H54 (cell line): Measurements from ENCODE around the gene KCNK1.
"Not testable (repeated sequence)": the region's sequence is repeated elsewhere in the genome, so short reads cannot be mapped to it uniquely, and the experiment has no call there.

ENCODE experiments used
- DNase-seq: peaks from one replicate; pipeline ENCODE4 v3.0.0; 2011; ENCODE audit warnings: low spot score, mixed read lengths; ENCODE audit not compliant: insufficient read length
- FAIRE-seq: peaks from 3 replicates; lab custom pipeline; 2011; peaks lifted over from hg19 to GRCh38; lab: Jason Lieb, UNC
- POLR2A ChIP-seq: IDR thresholded peaks from 2 replicates; pipeline ENCODE4 v1.6.1; 2011; ENCODE audit warnings: low read depth, mild to moderate bottlenecking, low read length

KCNK1 gene

DNA sequence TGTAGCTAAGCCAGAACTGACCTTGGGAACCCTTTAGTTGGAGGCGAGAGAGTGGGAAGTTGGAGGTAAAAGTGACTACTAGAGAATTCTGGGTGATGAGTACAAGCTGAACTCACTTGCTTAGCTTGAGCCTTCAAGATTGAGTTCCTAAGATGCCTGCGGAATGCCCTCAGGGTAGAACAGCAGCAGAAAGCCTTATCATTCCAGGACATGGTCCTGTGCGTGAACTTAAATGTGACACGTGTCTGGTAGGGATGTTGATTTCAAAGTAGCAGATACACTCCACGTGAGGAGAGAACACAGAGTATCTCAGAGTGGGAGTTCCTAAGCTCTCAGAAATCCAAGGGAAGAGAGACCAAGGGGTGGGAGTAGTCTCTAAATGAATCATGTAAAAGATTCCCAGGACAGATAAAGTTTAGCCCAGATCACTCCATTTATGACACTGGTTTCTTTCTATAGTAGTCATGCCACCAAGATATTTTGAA is 60.1 kb downstream of the KCNK1 start:
- no peak for TF ChIP-seq POLR2A
- FAIRE-seq, result no peak
- DNase-seq, result no peak

DNA sequence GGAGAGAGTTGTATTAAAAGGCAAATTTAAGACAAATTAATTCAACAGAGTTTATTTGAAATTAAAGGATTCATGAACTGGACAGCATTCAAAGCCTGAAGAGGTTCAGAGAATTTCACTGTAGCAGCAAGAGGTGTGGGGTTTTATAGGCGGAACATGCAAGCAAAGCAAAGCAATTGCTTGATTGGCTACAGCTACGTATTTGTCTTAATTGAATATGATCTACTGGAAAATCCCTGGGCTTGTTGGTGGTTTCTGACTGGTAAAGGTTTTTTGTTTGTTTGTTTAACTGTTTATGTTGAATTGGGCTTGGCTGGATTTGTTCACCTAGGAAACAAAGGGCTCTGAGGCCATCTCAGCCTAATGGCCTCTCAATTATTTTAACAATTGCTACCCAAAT is 61.5 kb downstream of the KCNK1 start:
- no peak for DNase-seq
- FAIRE-seq, result no peak
- no peak for TF ChIP-seq POLR2A

DNA sequence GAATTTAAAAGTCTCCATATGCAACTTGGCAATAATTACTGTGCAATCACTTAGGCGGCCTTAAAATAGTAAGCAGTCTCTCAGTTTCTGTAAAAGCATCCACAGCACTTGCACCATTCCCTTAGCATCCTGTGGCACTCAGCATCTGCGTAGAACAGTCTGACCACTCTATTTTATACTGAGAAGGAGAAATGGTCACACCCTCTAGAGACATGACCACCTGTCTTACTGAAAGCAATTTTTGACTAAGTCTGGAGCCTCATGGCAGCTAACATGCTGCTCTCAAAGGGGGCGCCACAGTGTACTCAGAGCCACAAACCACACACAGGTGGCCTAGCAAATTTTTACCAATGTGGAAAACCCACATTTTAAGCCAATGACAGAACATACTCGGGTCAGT is 62.0 kb downstream of the KCNK1 start:
- FAIRE-seq, result no peak
- TF ChIP-seq POLR2A, result no peak
- no peak for DNase-seq

DNA sequence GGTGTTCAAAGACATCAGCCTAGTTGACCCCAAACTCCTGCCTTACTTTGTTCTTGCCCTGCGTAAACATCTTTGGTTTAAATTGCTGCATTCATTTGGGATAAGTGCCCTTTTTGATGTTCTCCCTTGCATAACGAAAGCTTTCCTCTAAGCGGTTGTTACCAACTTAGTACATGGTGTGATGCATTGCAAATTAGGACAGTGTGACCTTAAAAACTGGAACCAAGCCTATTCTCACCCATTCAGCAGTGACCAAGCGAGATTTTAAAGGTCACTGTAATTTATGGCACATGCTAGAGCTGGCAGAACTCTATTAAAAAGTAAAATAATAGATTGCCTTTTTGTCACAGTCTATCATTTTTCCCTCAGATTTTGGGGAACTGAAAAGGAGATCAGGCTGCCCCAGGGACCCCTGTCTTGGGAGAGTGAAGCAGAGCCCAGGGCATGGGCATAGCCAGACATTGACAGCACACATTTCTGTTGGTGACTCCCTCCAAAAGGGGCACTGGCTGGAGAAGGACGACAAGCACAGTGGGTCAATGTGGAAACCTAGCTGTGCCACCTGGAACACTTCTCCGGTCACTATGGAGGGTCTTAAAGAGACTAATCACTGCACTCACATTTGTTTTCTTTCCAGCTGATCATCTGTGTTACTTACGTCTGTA is 63.9 kb downstream of the KCNK1 start:
- no peak for TF ChIP-seq POLR2A
- DNase-seq (no peak), FAIRE-seq (no peak)

DNA sequence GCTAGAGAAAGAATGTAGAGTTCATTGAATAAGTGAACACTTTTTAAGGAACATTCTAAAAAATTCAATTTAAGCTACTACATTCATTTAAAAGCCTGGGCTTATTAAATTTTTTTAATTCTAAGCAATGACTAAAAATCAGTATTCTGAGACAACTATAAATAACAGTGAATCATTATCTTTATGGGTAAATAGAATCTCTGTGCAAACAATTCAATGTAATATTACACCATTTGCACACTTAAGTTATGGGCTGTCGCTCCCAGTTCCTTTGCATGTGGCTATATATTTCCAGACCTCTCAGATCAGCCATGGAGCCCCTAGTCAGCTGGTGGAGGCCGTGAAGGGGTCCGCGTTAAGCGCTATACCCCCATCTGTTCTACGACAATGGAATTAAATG is 65.1 kb downstream of the KCNK1 start:
- DNase-seq, result no peak
- FAIRE-seq, result no peak
- no peak for TF ChIP-seq POLR2A

DNA sequence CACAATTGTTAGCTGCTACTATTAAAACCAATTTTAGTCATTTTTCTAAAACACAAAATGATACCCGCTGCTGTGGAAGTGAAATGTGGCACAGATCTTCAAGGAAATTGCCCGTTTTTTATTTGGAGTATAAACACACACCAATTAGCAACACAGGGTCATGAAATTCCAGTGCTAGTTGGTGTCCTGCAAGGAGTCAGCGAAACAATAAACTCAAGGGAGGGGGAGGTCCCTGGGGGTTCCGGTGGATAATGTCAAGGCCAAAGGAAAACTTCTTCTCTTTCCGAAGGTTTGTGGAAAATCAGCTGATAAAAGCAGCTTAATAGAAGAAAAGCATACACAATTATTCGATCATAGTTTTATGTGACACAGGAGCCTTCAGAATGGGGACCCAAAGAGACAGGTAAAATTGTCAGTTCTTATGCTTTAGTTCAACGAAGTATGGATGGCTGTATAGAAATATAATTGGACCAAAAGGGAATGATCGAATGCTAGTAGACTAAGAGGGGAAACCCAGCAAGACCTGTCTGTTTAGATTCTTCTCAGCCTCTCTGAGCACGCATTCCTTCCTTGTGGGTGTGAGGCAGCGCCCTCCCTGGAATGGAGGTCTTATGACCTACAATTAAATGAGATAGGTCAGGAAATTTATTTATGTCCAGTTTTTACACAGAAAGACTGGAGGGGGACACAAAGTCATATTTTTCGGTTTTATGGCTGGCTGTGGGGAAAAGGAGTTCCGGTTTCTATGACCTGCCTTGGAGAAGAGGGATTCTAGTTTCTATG is 65.9 kb downstream of the KCNK1 start:
- DNase-seq (no peak), FAIRE-seq (no peak)
- no peak for TF ChIP-seq POLR2A

DNA sequence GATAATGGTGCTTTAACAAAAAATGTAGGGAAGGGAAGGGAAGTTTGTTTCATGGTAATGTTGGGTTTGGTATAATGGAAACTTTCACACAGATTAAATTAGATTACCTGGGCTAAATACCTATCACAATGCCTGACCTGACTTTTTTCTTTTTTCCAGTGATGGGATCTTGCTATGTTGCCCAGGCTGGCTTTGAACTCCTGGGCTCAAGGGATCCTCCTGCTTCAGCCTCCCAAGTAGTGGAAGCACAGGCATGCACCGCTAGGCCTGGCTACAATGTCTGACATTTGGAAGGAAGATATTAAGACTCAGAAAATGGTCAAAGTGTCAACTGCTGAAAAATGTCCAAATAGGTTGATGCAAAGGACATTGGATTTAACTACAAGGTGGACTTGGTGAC is 67.4 kb downstream of the KCNK1 start:
- TF ChIP-seq POLR2A, result no peak
- FAIRE-seq, result no peak

DNA sequence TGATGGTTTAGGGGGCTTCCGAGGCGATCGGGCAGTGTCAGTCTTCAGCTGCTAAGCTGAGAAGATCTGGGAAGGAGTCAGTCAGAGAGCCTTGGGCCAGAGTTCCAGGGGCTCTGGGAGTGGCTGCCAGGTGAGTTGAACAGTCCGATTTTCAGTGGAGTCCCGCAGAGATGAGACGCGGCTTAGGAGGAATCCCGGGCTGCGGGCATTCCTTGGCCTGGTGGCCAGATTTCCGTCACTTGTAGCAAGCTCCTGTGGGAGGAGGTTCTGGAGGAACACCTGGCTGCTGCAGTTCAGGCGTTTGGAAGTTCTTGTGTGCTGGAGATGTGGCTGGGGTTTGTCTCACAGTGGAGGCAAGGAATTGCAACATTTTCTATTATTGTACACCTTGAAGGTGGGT is 72.7 kb downstream of the KCNK1 start:
- DNase-seq, result not testable (repeated sequence)

More for the DNA sequence above, 67.4 kb downstream of the KCNK1 start:
- no peak for DNase-seq

DNA sequence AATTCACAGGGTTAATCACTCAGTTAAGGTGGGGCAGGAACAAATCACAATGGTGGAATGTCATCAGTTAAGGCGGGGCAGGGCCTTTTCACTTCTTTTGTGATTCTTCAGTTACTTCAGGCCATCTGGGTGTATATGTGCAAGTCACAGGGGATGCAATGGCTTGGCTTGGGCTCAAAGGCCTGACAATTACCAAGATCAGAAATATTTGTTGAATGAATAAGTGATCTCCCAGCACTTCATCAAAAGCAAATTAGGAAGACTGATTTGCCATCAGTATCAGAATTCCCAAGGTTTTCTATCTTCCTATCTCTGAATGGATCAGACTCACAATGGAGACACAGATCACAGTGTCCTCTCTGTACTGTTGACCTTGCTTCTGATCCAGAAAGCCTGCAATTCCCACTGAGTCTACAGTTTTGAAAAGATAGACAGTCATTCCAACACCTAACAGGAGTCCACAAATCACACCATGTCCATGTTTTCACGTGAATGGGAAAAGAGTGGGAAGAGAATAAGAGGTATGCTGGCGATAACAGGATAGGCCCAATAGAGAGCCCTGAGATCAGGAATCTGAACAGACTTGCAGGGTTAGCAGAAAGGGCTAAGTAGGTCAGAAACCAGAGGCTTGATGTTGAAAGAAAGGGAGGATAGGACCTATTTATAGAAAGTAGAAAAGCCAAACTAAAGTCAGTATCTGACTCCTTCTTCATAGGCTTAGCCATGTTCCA is 75.3 kb downstream of the KCNK1 start:
- DNase-seq, result no peak
- no peak for TF ChIP-seq POLR2A
- FAIRE-seq, result no peak

More for the DNA sequence above, 72.7 kb downstream of the KCNK1 start:
- not testable (repeated sequence) for FAIRE-seq

DNA sequence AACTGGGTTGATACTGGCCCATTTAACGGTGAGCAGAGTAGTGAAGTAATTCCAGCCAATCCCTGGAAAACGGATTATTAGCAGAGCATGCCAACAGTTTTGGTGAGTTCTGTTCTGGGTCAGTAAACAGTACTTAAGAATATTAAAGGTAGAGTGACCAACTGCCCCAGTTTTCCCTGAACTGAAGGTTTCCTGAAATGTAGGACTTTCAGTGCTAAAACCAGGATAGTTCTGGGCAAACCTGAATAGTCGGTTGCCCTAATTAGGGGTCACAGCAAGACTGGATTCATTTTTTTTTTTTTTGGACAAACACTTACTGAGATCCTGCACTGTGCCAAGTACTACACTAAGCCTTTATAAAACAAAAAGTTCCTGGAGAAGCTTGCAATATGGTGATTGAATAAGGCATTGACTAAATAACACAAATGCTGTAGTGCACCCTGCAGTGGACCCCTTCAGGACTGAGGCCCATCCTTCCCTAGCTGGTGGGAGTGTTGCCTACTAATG is 75.9 kb downstream of the KCNK1 start:
- DNase-seq, result no peak
- no peak for FAIRE-seq
- TF ChIP-seq POLR2A, result no peak

DNA sequence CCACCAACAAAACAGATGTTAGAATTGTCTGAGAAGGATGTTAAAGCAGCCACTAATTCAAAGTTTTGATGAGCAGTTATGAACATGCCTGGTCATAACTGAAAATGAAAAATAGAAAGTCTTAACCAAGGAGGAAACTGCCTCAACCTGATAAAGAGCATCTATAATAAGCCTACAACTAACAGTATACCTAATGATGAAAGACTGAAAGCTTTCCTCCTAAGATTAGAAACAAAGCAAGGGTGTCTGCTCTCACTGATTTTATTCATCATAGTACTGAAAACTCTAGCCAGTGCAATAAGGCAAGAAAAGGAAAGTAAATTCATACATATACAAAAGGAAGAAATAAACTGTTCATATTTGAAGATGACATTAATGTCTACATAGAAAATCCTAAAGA is 82.0 kb downstream of the KCNK1 start:
- DNase-seq, result no peak
- TF ChIP-seq POLR2A, result no peak
- no peak for FAIRE-seq

DNA sequence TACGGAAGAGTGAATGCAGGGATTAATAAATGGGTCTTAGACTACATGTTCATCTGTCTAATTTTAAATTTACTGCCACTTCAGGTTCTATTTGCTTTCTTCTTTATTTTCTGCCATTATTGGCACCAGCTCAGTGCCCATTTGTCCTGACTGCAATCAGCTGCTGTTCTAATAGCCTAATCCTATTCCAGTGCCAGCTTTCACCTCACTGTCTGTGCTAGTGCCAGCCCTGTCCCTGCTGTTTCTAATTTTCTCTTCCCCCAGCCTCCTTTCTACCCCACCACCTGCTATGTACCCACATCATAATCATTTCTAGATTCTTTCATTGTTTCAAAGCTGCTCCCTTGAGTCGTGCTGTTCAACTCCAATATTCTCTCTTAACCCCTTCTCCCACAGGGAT is 86.4 kb downstream of the KCNK1 start:
- FAIRE-seq (no peak), DNase-seq (no peak)
- no peak for TF ChIP-seq POLR2A

DNA sequence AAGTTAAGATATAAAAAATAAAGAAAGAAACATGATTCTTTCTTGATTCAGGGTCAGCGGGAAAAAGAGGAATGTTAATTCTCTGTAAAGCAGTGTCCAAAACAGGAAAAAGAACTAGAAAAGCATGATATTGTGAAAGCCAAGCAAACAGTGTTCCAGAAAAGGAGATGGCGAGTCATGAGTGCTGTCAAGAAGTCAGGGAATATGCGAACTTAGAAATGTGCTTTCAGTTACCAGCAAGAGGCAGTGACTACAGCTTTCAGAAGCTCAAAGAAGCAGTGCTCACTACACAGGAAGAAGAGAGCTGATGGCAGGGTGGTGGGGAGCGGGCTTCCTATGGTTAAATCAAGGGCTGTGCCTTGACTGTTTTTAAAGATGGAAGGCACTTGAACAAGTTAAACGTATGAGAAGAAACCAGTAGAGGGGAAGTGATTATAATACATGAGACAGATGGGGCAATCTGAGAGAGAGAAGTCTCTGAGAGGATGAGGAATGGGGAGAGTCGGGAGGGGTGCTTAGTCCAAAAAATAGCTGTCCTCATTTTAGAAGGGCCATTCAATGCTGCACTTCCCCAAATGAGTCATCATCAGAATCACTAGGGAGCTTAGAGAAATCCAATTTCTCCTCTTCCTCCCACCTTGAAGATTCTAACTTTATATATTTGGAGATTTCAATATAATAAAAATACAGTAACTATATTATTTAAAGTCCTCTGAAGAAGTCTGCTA is 90.4 kb downstream of the KCNK1 start:
- TF ChIP-seq POLR2A, result no peak
- FAIRE-seq, result no peak
- no peak for DNase-seq
